WTC11 (cell line): ENCODE measurements around the gene NOX1. TPM values are rescaled to one million over a fixed set of nuclear protein-coding genes. Genes with fewer than 3 reads are reported as not detected.

Experiments used
- ATAC-seq: fragments of 200-7000 bp; cut with Tn5 transposase; 2 replicates; pipeline ENCODE4 v1.10.0; 2021; ENCODE audit warnings: mild to moderate bottlenecking, moderate library complexity
- CTCF ChIA-PET: fragments of 300-600 bp; sonication (Branson Sonifier 250); formaldehyde crosslinking; loops from one replicate; lab custom pipeline; 2021; ENCODE audit warnings: antibody characterized with exemption; lab: Charles Lee
- POLR2A ChIA-PET: fragments of 350-600 bp; sonication (Branson Sonifier 250); formaldehyde crosslinking; loops from one replicate; lab custom pipeline; 2021; ENCODE audit warnings: antibody characterized with exemption; lab: Charles Lee
- DNase-seq: peaks from one replicate; pipeline ENCODE4 v3.0.0; 2021; ENCODE audit warnings: low spot score
- H3K27ac Mint-ChIP-seq: 2 replicates; pipeline ENCODE4 v1.8.0; 2021; ENCODE audit warnings: mixed read lengths
- H3K27me3 Mint-ChIP-seq: 2 replicates; pipeline ENCODE4 v1.8.0; 2021; ENCODE audit warnings: low read depth, mild to moderate bottlenecking, moderate library complexity, mixed read lengths
- H3K36me3 Mint-ChIP-seq: 2 replicates; pipeline ENCODE4 v1.8.0; 2021; ENCODE audit warnings: mixed read lengths
- H3K4me1 Mint-ChIP-seq: 2 replicates; pipeline ENCODE4 v1.8.0; 2022; ENCODE audit warnings: mixed read lengths
- H3K4me3 Mint-ChIP-seq: 2 replicates; pipeline ENCODE4 v1.8.0; 2021; ENCODE audit warnings: mild to moderate bottlenecking, moderate library complexity, mixed read lengths
- H3K9me3 Mint-ChIP-seq: 2 replicates; pipeline ENCODE4 v1.8.0; 2021; ENCODE audit warnings: mixed read lengths
- CBFB ChIP-seq: sonication (generic); formaldehyde crosslinking; IDR thresholded peaks from 2 replicates; pipeline ENCODE4 v1.8.1; 2022; ENCODE audit warnings: mild to moderate bottlenecking, low read depth, missing genetic modification reagents
- CREB1 ChIP-seq: sonication (generic); formaldehyde crosslinking; IDR thresholded peaks from 2 replicates; pipeline ENCODE4 v1.8.0; 2023; ENCODE audit warnings: mild to moderate bottlenecking, missing genetic modification reagents
- ETV6 ChIP-seq: sonication (generic); formaldehyde crosslinking; IDR thresholded peaks from 2 replicates; pipeline ENCODE4 v1.8.1; 2022; ENCODE audit warnings: mild to moderate bottlenecking, missing genetic modification reagents
- FOXP1 ChIP-seq: sonication (generic); formaldehyde crosslinking; IDR thresholded peaks from 2 replicates; pipeline ENCODE4 v1.8.0; 2022; ENCODE audit warnings: missing genetic modification reagents, mild to moderate bottlenecking, moderate library complexity, borderline replicate concordance
- GRHL2 ChIP-seq: fragments of 250-450 bp; sonication (Bioruptor Pico); IDR thresholded peaks from 2 replicates; pipeline ENCODE4 v1.8.0; 2022; ENCODE audit warnings: mild to moderate bottlenecking, moderate library complexity; ENCODE audit not compliant: insufficient replicate concordance, severe bottlenecking
- KAT7 ChIP-seq: sonication (generic); formaldehyde crosslinking; IDR thresholded peaks from 2 replicates; pipeline ENCODE4 v1.8.1; 2023; ENCODE audit warnings: missing genetic modification reagents, mild to moderate bottlenecking, borderline replicate concordance
- MXD4 ChIP-seq: fragments of 250-450 bp; sonication (Bioruptor Pico); IDR thresholded peaks from 2 replicates; pipeline ENCODE4 v1.8.0; 2021; ENCODE audit warnings: mild to moderate bottlenecking, moderate library complexity, borderline replicate concordance
- NFATC4 ChIP-seq: fragments of 250-450 bp; sonication (Bioruptor Pico); IDR thresholded peaks from 2 replicates; pipeline ENCODE4 v1.9.0; 2021; ENCODE audit warnings: mild to moderate bottlenecking
- NFYB ChIP-seq: sonication (generic); formaldehyde crosslinking; conservative IDR thresholded peaks from 2 replicates; pipeline ENCODE4 v1.8.0; 2022; ENCODE audit warnings: low read depth, missing genetic modification reagents
- SOX15 ChIP-seq: fragments of 250-450 bp; sonication (Bioruptor Pico); IDR thresholded peaks from 2 replicates; pipeline ENCODE4 v1.9.0; 2021; ENCODE audit warnings: mild to moderate bottlenecking
- SP1 ChIP-seq: sonication (generic); formaldehyde crosslinking; conservative IDR thresholded peaks from 2 replicates; pipeline ENCODE4 v1.8.1; 2022; ENCODE audit warnings: missing genetic modification reagents
- TCF7 ChIP-seq: sonication (generic); formaldehyde crosslinking; IDR thresholded peaks from 2 replicates; pipeline ENCODE4 v1.8.0; 2022; ENCODE audit warnings: mild to moderate bottlenecking, low read depth, missing genetic modification reagents, moderate library complexity
- TEAD4 ChIP-seq: sonication (generic); formaldehyde crosslinking; IDR thresholded peaks from 2 replicates; pipeline ENCODE4 v1.8.0; 2022; ENCODE audit warnings: mild to moderate bottlenecking, missing genetic modification reagents
- ZNF121 ChIP-seq: sonication (generic); formaldehyde crosslinking; IDR thresholded peaks from 2 replicates; pipeline ENCODE4 v1.8.0; 2023; ENCODE audit warnings: missing genetic modification reagents
- ZNF138 ChIP-seq: sonication (generic); formaldehyde crosslinking; conservative IDR thresholded peaks from 2 replicates; pipeline ENCODE4 v1.8.1; 2022; ENCODE audit warnings: mild to moderate bottlenecking, moderate library complexity, missing genetic modification reagents
- ZNF219 ChIP-seq: sonication (generic); formaldehyde crosslinking; IDR thresholded peaks from 2 replicates; pipeline ENCODE4 v1.8.0; 2023; ENCODE audit warnings: missing genetic modification reagents, mild to moderate bottlenecking, borderline replicate concordance
- ZNF263 ChIP-seq: sonication (generic); formaldehyde crosslinking; IDR thresholded peaks from 2 replicates; pipeline ENCODE4 v1.8.1; 2022; ENCODE audit warnings: low read depth, mild to moderate bottlenecking, moderate library complexity, missing genetic modification reagents
- ZNF423 ChIP-seq: fragments of 250-450 bp; sonication (Bioruptor Pico); IDR thresholded peaks from 2 replicates; pipeline ENCODE4 v2.1.2; 2022; ENCODE audit warnings: mild to moderate bottlenecking, moderate library complexity
- total RNA-seq: library from RNA; stranded (reverse); gene quantifications from 3 replicates; pipeline ENCODE4 v1.2.3, GENCODE V29; 2021
- TF ChIP-seq, protein P1 (sequence below): sonication (generic); formaldehyde crosslinking; IDR thresholded peaks from 2 replicates; pipeline ENCODE4 v1.8.1; 2022; ENCODE audit warnings: missing genetic modification reagents, borderline replicate concordance
- TF ChIP-seq, protein P2 (sequence below): sonication (generic); formaldehyde crosslinking; IDR thresholded peaks from 2 replicates; pipeline ENCODE4 v1.8.1; 2023; ENCODE audit warnings: mild to moderate bottlenecking, missing genetic modification reagents, moderate library complexity
- TF ChIP-seq, protein P3 (sequence below): sonication (generic); formaldehyde crosslinking; IDR thresholded peaks from 2 replicates; pipeline ENCODE4 v1.8.0; 2022; ENCODE audit warnings: mild to moderate bottlenecking, missing genetic modification reagents
- TF ChIP-seq, protein P4 (sequence below): fragments of 250-450 bp; sonication (Bioruptor Pico); conservative IDR thresholded peaks from 2 replicates; pipeline ENCODE4 v1.9.0; 2021; ENCODE audit warnings: mild to moderate bottlenecking
- TF ChIP-seq, protein P5 (sequence below): fragments of 250-450 bp; sonication (Bioruptor Pico); IDR thresholded peaks from 2 replicates; pipeline ENCODE4 v1.9.0; 2021; ENCODE audit warnings: moderate library complexity, mild to moderate bottlenecking, inconsistent platforms, borderline replicate concordance
- TF ChIP-seq, protein P6 (sequence below): fragments of 200-600 bp; IDR thresholded peaks from 2 replicates; pipeline ENCODE4 v1.8.0; 2022; ENCODE audit warnings: antibody characterized with exemption

NOX1 gene
- total RNA-seq, 1 experiment from 2014 or later, result not detected

DNA sequence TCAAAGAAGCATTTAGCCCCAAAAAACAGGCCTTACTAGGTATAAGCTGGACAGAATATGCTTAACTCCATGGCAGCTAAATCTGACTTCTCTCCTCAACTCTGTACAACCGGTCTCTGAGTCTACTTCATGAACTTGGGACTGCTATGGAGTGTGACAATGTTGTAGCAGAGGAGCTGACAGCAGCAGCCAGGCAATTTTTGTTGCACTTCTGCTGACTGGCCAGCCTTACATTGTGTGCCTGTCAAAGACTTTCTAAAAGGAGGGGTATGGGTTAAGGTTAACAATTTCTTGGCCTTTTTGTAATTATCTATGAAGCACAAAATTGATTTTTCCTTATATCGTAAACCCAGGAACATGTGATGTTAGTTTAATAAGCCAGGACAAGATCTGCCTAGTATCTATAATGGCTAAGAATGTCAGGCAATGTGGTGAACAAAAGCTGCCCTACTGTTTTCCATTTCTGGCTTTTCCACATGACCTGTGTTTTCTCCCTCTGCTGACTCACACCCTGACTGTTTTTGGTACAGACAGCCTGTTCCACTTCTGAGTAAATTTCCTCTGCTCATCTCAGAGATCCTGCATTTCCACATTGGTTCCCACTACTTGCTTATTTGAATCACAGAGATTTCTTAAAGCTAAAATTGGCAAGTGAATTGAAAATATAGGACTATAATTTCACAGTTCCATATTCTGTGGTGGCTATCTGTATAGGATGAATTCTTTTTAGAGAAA, 9.3 kb downstream of the NOX1 start:
- CTCF ChIA-PET, result interaction anchor here (1.0 kb wide), 1 partner anchor 31 kb away, joined by 4 read pairs; no protein-coding TSS in a partner anchor
- H3K9me3 Mint-ChIP-seq, result no peaks in the 10 kb centered on the region
- no peak overlapping the region for H3K27ac Mint-ChIP-seq

DNA sequence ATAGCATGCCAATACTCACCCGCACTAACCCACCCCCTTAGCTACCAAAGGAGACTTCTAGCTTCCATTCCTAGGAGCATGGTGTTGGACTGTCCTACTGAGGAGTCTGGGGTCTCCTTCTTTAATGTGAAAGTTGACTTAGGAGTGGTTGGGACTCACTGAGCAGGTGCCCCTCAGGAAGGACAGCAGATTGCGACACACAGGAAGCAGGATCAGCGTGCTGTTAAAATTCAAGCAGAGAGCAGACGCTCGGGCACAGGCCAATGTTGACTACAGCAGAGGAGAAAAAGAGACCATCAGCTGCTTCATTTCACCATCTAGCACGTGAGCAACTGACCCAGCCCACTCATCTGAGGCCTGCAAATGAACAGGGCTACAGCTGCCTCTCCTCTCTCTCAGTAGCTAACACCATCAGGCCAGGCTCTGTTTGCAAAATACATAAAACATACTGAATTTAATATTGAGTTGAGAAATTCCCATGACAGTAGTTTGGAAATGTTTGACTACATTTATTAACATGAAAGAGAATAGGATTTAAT, 10.8 kb downstream of the NOX1 start:
- DNase-seq, result no peak
- Mint-ChIP-seq H3K27me3 (no peaks in the 10 kb centered on the region), H3K4me3 (no peak overlapping the region), H3K27ac (no peak overlapping the region), H3K4me1 (no peaks in the 10 kb centered on the region), H3K9me3 (no peaks in the 10 kb centered on the region), H3K36me3 (no peaks in the 10 kb centered on the region)
- ChIA-PET POLR2A (interaction anchor here (0.6 kb wide), 1 partner anchor 12 kb away, joined by 3 read pairs; no protein-coding TSS in a partner anchor), CTCF (no interaction called here)
- ATAC-seq, result no peak
- TF ChIP-seq FOXP1 (CRISPR knock-in tag) (no peak), ZNF138 (CRISPR knock-in tag) (no peak), ZNF219 (CRISPR knock-in tag) (no peak), ZNF121 (CRISPR knock-in tag) (no peak), GRHL2 (CRISPR knock-in tag) (no peak), CBFB (CRISPR knock-in tag) (no peak), SOX15 (CRISPR knock-in tag) (no peak), KAT7 (CRISPR knock-in tag) (no peak), TEAD4 (CRISPR knock-in tag) (no peak), NFYB (CRISPR knock-in tag) (no peak), MXD4 (no peak), SP1 (no peak), CREB1 (CRISPR knock-in tag) (no peak)
- TF ChIP-seq, protein P1, sequence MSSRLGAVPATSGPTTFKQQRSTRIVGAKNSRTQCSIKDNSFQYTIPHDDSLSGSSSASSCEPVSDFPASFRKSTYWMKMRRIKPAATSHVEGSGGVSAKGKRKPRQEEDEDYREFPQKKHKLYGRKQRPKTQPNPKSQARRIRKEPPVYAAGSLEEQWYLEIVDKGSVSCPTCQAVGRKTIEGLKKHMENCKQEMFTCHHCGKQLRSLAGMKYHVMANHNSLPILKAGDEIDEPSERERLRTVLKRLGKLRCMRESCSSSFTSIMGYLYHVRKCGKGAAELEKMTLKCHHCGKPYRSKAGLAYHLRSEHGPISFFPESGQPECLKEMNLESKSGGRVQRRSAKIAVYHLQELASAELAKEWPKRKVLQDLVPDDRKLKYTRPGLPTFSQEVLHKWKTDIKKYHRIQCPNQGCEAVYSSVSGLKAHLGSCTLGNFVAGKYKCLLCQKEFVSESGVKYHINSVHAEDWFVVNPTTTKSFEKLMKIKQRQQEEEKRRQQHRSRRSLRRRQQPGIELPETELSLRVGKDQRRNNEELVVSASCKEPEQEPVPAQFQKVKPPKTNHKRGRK (CRISPR knock-in tag), result no peak
- TF ChIP-seq, protein P2, sequence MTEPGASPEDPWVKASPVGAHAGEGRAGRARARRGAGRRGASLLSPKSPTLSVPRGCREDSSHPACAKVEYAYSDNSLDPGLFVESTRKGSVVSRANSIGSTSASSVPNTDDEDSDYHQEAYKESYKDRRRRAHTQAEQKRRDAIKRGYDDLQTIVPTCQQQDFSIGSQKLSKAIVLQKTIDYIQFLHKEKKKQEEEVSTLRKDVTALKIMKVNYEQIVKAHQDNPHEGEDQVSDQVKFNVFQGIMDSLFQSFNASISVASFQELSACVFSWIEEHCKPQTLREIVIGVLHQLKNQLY (CRISPR knock-in tag), result no peak
- TF ChIP-seq, protein P3, sequence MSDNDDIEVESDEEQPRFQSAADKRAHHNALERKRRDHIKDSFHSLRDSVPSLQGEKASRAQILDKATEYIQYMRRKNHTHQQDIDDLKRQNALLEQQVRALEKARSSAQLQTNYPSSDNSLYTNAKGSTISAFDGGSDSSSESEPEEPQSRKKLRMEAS (CRISPR knock-in tag), result no peak
- TF ChIP-seq, protein P4, sequence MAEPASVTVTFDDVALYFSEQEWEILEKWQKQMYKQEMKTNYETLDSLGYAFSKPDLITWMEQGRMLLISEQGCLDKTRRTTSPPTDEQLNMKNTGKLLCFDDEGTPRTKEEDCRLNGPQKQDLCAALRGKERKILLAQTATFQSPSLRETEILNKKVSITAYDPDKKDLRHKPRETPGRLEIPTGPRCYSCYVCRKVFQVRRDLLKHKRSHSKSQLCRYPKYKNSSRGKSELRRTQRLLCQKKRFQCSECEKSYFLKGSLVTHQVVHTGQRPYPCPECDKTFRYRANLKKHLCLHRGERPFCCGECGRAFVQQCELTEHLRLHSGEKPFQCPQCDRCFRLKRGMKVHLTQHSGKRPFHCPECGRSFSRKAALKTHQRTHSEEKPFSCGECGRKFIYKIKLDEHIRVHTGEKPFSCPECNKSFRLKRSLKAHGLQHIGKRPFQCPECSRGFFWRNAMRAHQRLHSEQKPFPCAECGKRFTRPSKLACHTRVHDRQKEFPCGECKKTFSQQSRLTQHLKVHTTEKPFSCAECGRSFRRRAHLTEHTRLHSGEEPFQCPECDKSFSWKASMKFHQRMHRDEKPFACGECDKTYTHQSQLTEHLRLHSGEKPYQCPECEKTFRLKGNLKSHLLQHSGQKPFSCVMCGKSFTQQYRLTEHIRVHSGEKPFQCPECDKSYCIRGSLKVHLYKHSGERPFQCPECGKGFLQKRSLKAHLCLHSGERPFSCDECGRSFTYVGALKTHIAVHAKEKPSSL (CRISPR knock-in tag), result no peak

More for the DNA sequence above, 9.3 kb downstream of the NOX1 start:
- no peak overlapping the region for H3K4me3 Mint-ChIP-seq
- DNase-seq (no peak), ATAC-seq (no peak)
- no peaks in the 10 kb centered on the region for H3K36me3 Mint-ChIP-seq
- TF ChIP-seq ZNF423 (CRISPR knock-in tag), result no peak
- TF ChIP-seq, protein P5, sequence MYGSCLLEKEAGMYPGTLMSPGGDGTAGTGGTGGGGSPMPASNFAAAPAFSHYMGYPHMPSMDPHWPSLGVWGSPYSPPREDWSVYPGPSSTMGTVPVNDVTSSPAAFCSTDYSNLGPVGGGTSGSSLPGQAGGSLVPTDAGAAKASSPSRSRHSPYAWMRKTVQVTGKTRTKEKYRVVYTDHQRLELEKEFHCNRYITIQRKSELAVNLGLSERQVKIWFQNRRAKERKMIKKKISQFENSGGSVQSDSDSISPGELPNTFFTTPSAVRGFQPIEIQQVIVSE (CRISPR knock-in tag), result no peak
- TF ChIP-seq SP1, result no peak
- TF ChIP-seq ZNF263 (CRISPR knock-in tag), result no peak
- TF ChIP-seq, protein P4 (CRISPR knock-in tag), result no peak
- TF ChIP-seq NFATC4 (CRISPR knock-in tag), result no peak
- TF ChIP-seq, protein P6, sequence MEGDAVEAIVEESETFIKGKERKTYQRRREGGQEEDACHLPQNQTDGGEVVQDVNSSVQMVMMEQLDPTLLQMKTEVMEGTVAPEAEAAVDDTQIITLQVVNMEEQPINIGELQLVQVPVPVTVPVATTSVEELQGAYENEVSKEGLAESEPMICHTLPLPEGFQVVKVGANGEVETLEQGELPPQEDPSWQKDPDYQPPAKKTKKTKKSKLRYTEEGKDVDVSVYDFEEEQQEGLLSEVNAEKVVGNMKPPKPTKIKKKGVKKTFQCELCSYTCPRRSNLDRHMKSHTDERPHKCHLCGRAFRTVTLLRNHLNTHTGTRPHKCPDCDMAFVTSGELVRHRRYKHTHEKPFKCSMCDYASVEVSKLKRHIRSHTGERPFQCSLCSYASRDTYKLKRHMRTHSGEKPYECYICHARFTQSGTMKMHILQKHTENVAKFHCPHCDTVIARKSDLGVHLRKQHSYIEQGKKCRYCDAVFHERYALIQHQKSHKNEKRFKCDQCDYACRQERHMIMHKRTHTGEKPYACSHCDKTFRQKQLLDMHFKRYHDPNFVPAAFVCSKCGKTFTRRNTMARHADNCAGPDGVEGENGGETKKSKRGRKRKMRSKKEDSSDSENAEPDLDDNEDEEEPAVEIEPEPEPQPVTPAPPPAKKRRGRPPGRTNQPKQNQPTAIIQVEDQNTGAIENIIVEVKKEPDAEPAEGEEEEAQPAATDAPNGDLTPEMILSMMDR, result no peak
- no peak for TF ChIP-seq TCF7
- no peak for TF ChIP-seq ETV6 (CRISPR knock-in tag)
- TF ChIP-seq, all 79 proteins: peak for 0
- Mint-ChIP-seq H3K4me1 (no peaks in the 10 kb centered on the region), H3K27me3 (no peaks in the 10 kb centered on the region)
- POLR2A ChIA-PET, result no interaction called here
